Measurements from ENCODE around the gene MAVS. TPM values are rescaled to one million over a fixed set of nuclear protein-coding genes. Genes with fewer than 3 reads are reported as not detected.

Gene MAVS
- polyA plus RNA-seq, 4 donors, result 6.2 to 32.7 (median 21.5) TPM

GRCh38 chr20:3865152-3865886 lies 18.7 kb downstream of the MAVS start:
- Histone ChIP-seq H3K36me3 (ENCODE audit: control insufficient read depth in 3 of 3, insufficient read depth in 2 of 3, low read depth in 1 of 3, low read length in 3 of 3) (peaks cover 19 to 93% (median 39%) of the 10 kb centered on the region in 3 donors), H3K4me1 (ENCODE audit: control insufficient read depth in 3 of 3, insufficient read depth in 2 of 3, low read depth in 1 of 3, low read length in 2 of 3) (peaks cover 0 to 3% (median 0%) of the 10 kb centered on the region in 3 donors), H3K27ac (ENCODE audit: low read depth in 1 of 3, low read length in 2 of 3) (no peak overlapping the region), H3K9me3 (ENCODE audit: control insufficient read depth in 2 of 2, insufficient read depth in 1 of 2, low read depth in 1 of 2, low read length in 1 of 2) (peaks cover 0 to 4% of the 10 kb centered on the region in 2 donors), H3K27me3 (ENCODE audit: control insufficient read depth in 3 of 3, insufficient read depth in 3 of 3, low read length in 3 of 3) (no peaks in the 10 kb centered on the region), H3K4me3 (ENCODE audit: low read depth in 1 of 3, low read length in 3 of 3) (no peak overlapping the region)
- DNase-seq (no peak), FAIRE-seq (no peak)
- 88 to 94% (median 91%) methylated on average over 13 to 14 of the region's 14 CpGs for WGBS, 3 donors

GRCh38 chr20:3865887-3866407 lies 19.3 kb downstream of the MAVS start:
- peaks cover 19 to 90% (median 39%) of the 10 kb centered on the region in 3 donors for H3K36me3 ChIP-seq (ENCODE audit: control insufficient read depth in 3 of 3, insufficient read depth in 2 of 3, low read depth in 1 of 3, low read length in 3 of 3)
- peaks cover 0 to 4% of the 10 kb centered on the region in 2 donors for H3K9me3 ChIP-seq (ENCODE audit: control insufficient read depth in 2 of 2, insufficient read depth in 1 of 2, low read depth in 1 of 2, low read length in 1 of 2)
- no peak overlapping the region for H3K27ac ChIP-seq (ENCODE audit: low read depth in 1 of 3, low read length in 2 of 3)
- H3K4me1 ChIP-seq (ENCODE audit: control insufficient read depth in 3 of 3, insufficient read depth in 2 of 3, low read depth in 1 of 3, low read length in 2 of 3), result peaks cover 0 to 3% (median 0%) of the 10 kb centered on the region in 3 donors
- H3K27me3 ChIP-seq (ENCODE audit: control insufficient read depth in 3 of 3, insufficient read depth in 3 of 3, low read length in 3 of 3), result no peaks in the 10 kb centered on the region
- H3K4me3 ChIP-seq (ENCODE audit: low read depth in 1 of 3, low read length in 3 of 3), result no peak overlapping the region
- WGBS, 3 donors, result 92 to 94% (median 92%) methylated on average over 14 of the region's 14 CpGs
- DNase-seq (no peak), FAIRE-seq (no peak)

GRCh38 chr20:3866464-3866863 lies 19.8 kb downstream of the MAVS start:
- FAIRE-seq, result no peak
- Histone ChIP-seq H3K27ac (ENCODE audit: low read depth in 1 of 3, low read length in 2 of 3) (no peak overlapping the region), H3K27me3 (ENCODE audit: control insufficient read depth in 3 of 3, insufficient read depth in 3 of 3, low read length in 3 of 3) (no peaks in the 10 kb centered on the region), H3K9me3 (ENCODE audit: control insufficient read depth in 2 of 2, insufficient read depth in 1 of 2, low read depth in 1 of 2, low read length in 1 of 2) (peaks cover 0 to 4% of the 10 kb centered on the region in 2 donors), H3K4me1 (ENCODE audit: control insufficient read depth in 3 of 3, insufficient read depth in 2 of 3, low read depth in 1 of 3, low read length in 2 of 3) (peaks cover 0 to 3% (median 0%) of the 10 kb centered on the region in 3 donors), H3K36me3 (ENCODE audit: control insufficient read depth in 3 of 3, insufficient read depth in 2 of 3, low read depth in 1 of 3, low read length in 3 of 3) (peaks cover 19 to 90% (median 37%) of the 10 kb centered on the region in 3 donors), H3K4me3 (ENCODE audit: low read depth in 1 of 3, low read length in 3 of 3) (no peak overlapping the region)
- no peak for DNase-seq
- WGBS, 3 donors, result 78 to 87% (median 83%) methylated on average over 3 of the region's 3 CpGs

GRCh38 chr20:3867802-3868201 lies 21.2 kb downstream of the MAVS start:
- H3K36me3 ChIP-seq (ENCODE audit: control insufficient read depth in 3 of 3, insufficient read depth in 2 of 3, low read depth in 1 of 3, low read length in 3 of 3), result peaks cover 13 to 92% (median 30%) of the 10 kb centered on the region in 3 donors
- 65 to 73% (median 67%) methylated on average over 2 of the region's 2 CpGs for WGBS, 3 donors
- no peak for FAIRE-seq

GRCh38 chr20:3869839-3870634 lies 23.4 kb downstream of the MAVS start:
- Histone ChIP-seq H3K4me1 (ENCODE audit: control insufficient read depth in 3 of 3, insufficient read depth in 2 of 3, low read depth in 1 of 3, low read length in 2 of 3) (peaks cover 0 to 3% (median 0%) of the 10 kb centered on the region in 3 donors), H3K9me3 (ENCODE audit: control insufficient read depth in 2 of 2, insufficient read depth in 1 of 2, low read depth in 1 of 2, low read length in 1 of 2) (no peaks in the 10 kb centered on the region), H3K36me3 (ENCODE audit: control insufficient read depth in 3 of 3, insufficient read depth in 2 of 3, low read depth in 1 of 3, low read length in 3 of 3) (peaks cover 12 to 86% (median 17%) of the 10 kb centered on the region in 3 donors), H3K27me3 (ENCODE audit: control insufficient read depth in 3 of 3, insufficient read depth in 3 of 3, low read length in 3 of 3) (no peaks in the 10 kb centered on the region), H3K27ac (ENCODE audit: low read depth in 1 of 3, low read length in 2 of 3) (no peak overlapping the region), H3K4me3 (ENCODE audit: low read depth in 1 of 3, low read length in 3 of 3) (no peak overlapping the region)
- FAIRE-seq (no peak), DNase-seq (peak; percentile 41 to 79)
- 62 to 85% (median 78%) methylated on average over 10 of the region's 10 CpGs for WGBS, 3 donors

More at GRCh38 chr20:3867802-3868201, 21.2 kb downstream of the MAVS start:
- peaks cover 0 to 3% (median 0%) of the 10 kb centered on the region in 3 donors for H3K4me1 ChIP-seq (ENCODE audit: control insufficient read depth in 3 of 3, insufficient read depth in 2 of 3, low read depth in 1 of 3, low read length in 2 of 3)
- H3K27ac ChIP-seq (ENCODE audit: low read depth in 1 of 3, low read length in 2 of 3), result no peak overlapping the region
- no peak overlapping the region for H3K4me3 ChIP-seq (ENCODE audit: low read depth in 1 of 3, low read length in 3 of 3)
- no peaks in the 10 kb centered on the region for H3K27me3 ChIP-seq (ENCODE audit: control insufficient read depth in 3 of 3, insufficient read depth in 3 of 3, low read length in 3 of 3)
- no peak for DNase-seq
- no peaks in the 10 kb centered on the region for H3K9me3 ChIP-seq (ENCODE audit: control insufficient read depth in 2 of 2, insufficient read depth in 1 of 2, low read depth in 1 of 2, low read length in 1 of 2)

GRCh38 chr20:3871550-3872265 lies 25.1 kb downstream of the MAVS start:
- 88 to 94% (median 90%) methylated on average over 4 of the region's 4 CpGs for WGBS, 3 donors
- Histone ChIP-seq H3K4me1 (ENCODE audit: control insufficient read depth in 3 of 3, insufficient read depth in 2 of 3, low read depth in 1 of 3, low read length in 2 of 3) (peaks cover 0 to 3% (median 0%) of the 10 kb centered on the region in 3 donors), H3K9me3 (ENCODE audit: control insufficient read depth in 2 of 2, insufficient read depth in 1 of 2, low read depth in 1 of 2, low read length in 1 of 2) (no peaks in the 10 kb centered on the region), H3K36me3 (ENCODE audit: control insufficient read depth in 3 of 3, insufficient read depth in 2 of 3, low read depth in 1 of 3, low read length in 3 of 3) (peaks cover 8 to 77% (median 10%) of the 10 kb centered on the region in 3 donors), H3K27ac (ENCODE audit: low read depth in 1 of 3, low read length in 2 of 3) (no peak overlapping the region), H3K4me3 (ENCODE audit: low read depth in 1 of 3, low read length in 3 of 3) (no peak overlapping the region), H3K27me3 (ENCODE audit: control insufficient read depth in 3 of 3, insufficient read depth in 3 of 3, low read length in 3 of 3) (no peaks in the 10 kb centered on the region)
- DNase-seq, result peak in 1 of 2 donors; percentile 50
- FAIRE-seq, result no peak

- Histone ChIP-seq H3K27ac (ENCODE audit: low read depth in 1 of 3, low read length in 2 of 3) (no peak overlapping the region), H3K27me3 (ENCODE audit: control insufficient read depth in 3 of 3, insufficient read depth in 3 of 3, low read length in 3 of 3) (no peaks in the 10 kb centered on the region), H3K4me3 (ENCODE audit: low read depth in 1 of 3, low read length in 3 of 3) (no peak overlapping the region), H3K9me3 (ENCODE audit: control insufficient read depth in 2 of 2, insufficient read depth in 1 of 2, low read depth in 1 of 2, low read length in 1 of 2) (no peaks in the 10 kb centered on the region), H3K36me3 (ENCODE audit: control insufficient read depth in 3 of 3, insufficient read depth in 2 of 3, low read depth in 1 of 3, low read length in 3 of 3) (peaks cover 4 to 62% (median 10%) of the 10 kb centered on the region in 3 donors), H3K4me1 (ENCODE audit: control insufficient read depth in 3 of 3, insufficient read depth in 2 of 3, low read depth in 1 of 3, low read length in 2 of 3) (peaks cover 0 to 3% (median 0%) of the 10 kb centered on the region in 3 donors)
- no peak for DNase-seq
- WGBS, 3 donors, result 96 to 98% (median 97%) methylated on average over 5 of the region's 5 CpGs
- no peak for FAIRE-seq
These were observed 26.9 kb downstream of the MAVS start for GRCh38 chr20:3873507-3873906.

All from small intestine (tissue), 7 donors.